Measurements from ENCODE around the gene SMPDL3B.
"Not testable (repeated sequence)": the region's sequence is repeated elsewhere in the genome, so short reads cannot be mapped to it uniquely, and the experiment has no call there.

Gene SMPDL3B

GRCh38 chr1:27999055-27999454, 64.3 kb downstream of the SMPDL3B start:
- peaks cover 78% of the 10 kb centered on the region for H3K36me3 ChIP-seq (ENCODE audit: insufficient read depth, insufficient read length, low read length)

DNA sequence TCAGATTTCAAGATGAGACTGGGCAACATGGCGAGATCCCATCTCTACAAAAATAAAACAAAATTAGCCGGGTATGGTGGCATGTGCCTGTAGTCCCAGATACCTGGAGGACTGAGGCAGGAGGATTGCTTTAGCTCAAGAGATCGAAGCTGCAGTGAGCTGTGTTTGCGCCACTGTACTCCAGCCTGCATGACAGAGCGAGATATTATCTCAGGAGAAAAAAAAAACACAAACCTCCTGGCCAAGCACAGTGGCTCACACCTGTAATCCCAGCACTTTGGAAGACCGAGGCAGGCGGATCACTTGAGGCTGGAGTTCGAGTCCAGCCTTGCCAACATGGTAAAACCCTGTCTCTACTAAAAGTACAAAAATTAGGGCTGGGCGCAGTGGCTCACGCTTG, 67.8 kb downstream of the SMPDL3B start:
- no peaks in the 10 kb centered on the region for H3K4me1 ChIP-seq (ENCODE audit: insufficient read depth, insufficient read length)
- H3K9me3 ChIP-seq (ENCODE audit: insufficient read depth, low read length): no peaks in the 10 kb centered on the region
- no peaks in the 10 kb centered on the region for H3K27me3 ChIP-seq (ENCODE audit: insufficient read depth, insufficient read length)
- no peak for DNase-seq (ENCODE audit: low read depth, low spot score)
- H3K9ac ChIP-seq (ENCODE audit: insufficient read length, low read depth): no peak overlapping the region
- peaks cover 67% of the 10 kb centered on the region for H3K36me3 ChIP-seq (ENCODE audit: insufficient read depth, insufficient read length, low read length)
- TF ChIP-seq YY1 (IDR thresholded peaks at IDR 0.05; ENCODE audit: insufficient read depth, insufficient read length): no peak
- no peak for TF ChIP-seq SUZ12 (IDR thresholded peaks at IDR 0.05; ENCODE audit: extremely low read depth, insufficient read depth, insufficient read length)
- no peak for TF ChIP-seq ZNF274 (IDR thresholded peaks at IDR 0.05; ENCODE audit: low read depth, low read length)
- no peak overlapping the region for H3K4me3 ChIP-seq (ENCODE audit: insufficient read length, low read depth)

More at GRCh38 chr1:27999055-27999454, 64.3 kb downstream of the SMPDL3B start:
- no peak overlapping the region for H3K9ac ChIP-seq (ENCODE audit: insufficient read length, low read depth)
- no peak overlapping the region for H3K4me3 ChIP-seq (ENCODE audit: insufficient read length, low read depth)
- TF ChIP-seq YY1 (IDR thresholded peaks at IDR 0.05; ENCODE audit: insufficient read depth, insufficient read length) (no peak), ZNF274 (IDR thresholded peaks at IDR 0.05; ENCODE audit: low read depth, low read length) (no peak), SUZ12 (IDR thresholded peaks at IDR 0.05; ENCODE audit: extremely low read depth, insufficient read depth, insufficient read length) (no peak)
- no peaks in the 10 kb centered on the region for H3K9me3 ChIP-seq (ENCODE audit: insufficient read depth, low read length)
- H3K27me3 ChIP-seq (ENCODE audit: insufficient read depth, insufficient read length): no peaks in the 10 kb centered on the region
- no peak for DNase-seq (ENCODE audit: low read depth, low spot score)
- no peaks in the 10 kb centered on the region for H3K4me1 ChIP-seq (ENCODE audit: insufficient read depth, insufficient read length)

DNA sequence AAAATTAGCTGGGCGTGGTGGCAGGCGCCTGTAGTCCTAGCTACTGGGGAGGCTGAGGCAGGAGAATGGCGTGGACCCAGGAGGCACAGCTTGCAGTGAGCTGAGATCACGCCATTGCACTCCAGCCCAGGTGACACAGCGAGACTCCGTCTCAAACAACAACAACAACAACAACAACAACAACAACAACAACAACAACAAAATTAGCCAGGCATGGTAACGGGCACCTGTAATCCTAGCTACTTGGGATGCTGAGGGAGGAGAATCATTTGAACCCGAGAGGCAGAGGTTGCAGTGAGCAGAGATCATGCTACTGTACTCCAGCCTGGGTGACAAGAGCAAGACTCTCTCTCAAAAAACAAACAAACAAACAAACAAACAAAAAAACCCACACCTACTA, 68.3 kb downstream of the SMPDL3B start:
- not testable (repeated sequence) for H3K9me3 ChIP-seq (ENCODE audit: insufficient read depth, low read length); H3K4me3 ChIP-seq (ENCODE audit: insufficient read length, low read depth); H3K4me1 ChIP-seq (ENCODE audit: insufficient read depth, insufficient read length); H3K27me3 ChIP-seq (ENCODE audit: insufficient read depth, insufficient read length); DNase-seq (ENCODE audit: low read depth, low spot score); H3K9ac ChIP-seq (ENCODE audit: insufficient read length, low read depth)
- peaks cover 62% of the 10 kb centered on the region for H3K36me3 ChIP-seq (ENCODE audit: insufficient read depth, insufficient read length, low read length)

Measured in NT2/D1 (cell line).